SHP77 treated with DMSO at 0.1 percent for 48 hours (cell line): ENCODE measurements around the gene EXOSC1.
"Not testable (repeated sequence)": the region's sequence is repeated elsewhere in the genome, so short reads cannot be mapped to it uniquely, and the experiment has no call there.

Experiments used
- DNase-seq: peaks from one replicate; lab custom pipeline; 2025; lab: John Stamatoyannopoulos, UW

Gene EXOSC1

DNA sequence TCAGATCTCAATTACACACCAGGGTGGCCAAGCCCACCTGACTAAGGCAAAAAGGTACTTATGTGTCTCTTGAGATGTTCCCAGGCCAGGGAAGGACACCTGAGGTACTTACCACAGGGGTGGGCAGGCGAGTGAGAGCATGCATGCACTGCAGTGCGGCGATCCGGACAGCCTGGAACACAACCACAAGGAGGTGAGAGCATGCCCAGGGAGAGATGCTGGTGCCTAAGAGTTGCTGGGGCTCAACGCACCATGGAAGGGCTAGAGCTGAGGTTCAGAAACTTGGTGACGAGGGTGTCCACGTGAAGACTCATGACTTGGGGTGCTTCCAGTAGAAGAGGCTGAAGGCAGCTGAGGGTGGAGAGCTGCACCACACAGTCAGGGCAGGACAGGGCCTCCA, 13.3 kb upstream of the EXOSC1 start:
- DNase-seq, result no peak

DNA sequence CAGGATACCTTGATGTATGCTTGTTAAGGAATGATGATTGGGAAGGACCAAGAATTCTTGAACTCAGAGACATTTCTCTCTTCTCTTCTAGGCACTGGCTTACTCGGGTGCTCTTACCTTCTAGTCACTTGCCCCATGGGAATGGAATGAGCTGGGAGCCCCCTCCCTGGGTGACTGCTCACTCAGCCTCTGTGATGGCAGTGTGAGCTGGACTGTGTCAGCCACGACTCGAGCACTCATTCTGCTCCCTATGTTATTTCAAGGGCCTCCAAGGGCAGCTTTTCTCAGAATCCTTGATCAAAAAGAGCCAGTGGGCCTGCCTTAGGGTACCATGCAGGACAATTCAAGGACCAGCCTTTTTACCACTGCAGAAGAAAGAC, 10.9 kb upstream of the EXOSC1 start:
- no peak for DNase-seq

DNA sequence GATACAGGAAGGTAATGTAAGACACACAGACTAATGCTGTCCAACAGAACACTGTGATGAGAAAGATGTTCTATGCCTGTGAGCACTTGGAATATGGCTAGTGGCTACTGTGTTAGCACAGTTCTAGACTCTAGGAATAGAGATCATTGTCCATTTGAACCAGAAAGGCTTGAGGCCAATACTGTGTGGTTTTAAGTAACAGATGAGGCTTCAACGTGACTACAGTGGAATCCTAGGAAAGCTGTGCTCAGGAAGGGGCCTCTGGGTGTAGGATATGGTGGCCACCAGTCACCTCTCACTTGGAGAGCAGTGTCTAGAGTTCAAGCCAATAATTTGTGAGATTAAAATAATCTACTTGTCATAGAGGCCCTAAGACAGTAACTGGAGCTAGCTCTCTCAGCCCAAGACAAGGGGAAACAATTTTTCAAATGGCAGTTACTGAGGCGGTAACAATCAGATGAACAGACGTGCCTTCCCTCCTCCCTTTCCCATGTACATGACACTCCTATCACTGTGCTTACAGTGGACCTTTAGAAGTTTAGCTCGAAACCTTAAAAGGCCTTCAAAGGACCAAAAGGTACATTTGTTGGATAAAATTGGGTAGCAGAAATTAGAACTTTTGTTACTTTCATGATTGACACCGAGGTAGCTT, 10.4 kb upstream of the EXOSC1 start:
- DNase-seq, result no peak

DNA sequence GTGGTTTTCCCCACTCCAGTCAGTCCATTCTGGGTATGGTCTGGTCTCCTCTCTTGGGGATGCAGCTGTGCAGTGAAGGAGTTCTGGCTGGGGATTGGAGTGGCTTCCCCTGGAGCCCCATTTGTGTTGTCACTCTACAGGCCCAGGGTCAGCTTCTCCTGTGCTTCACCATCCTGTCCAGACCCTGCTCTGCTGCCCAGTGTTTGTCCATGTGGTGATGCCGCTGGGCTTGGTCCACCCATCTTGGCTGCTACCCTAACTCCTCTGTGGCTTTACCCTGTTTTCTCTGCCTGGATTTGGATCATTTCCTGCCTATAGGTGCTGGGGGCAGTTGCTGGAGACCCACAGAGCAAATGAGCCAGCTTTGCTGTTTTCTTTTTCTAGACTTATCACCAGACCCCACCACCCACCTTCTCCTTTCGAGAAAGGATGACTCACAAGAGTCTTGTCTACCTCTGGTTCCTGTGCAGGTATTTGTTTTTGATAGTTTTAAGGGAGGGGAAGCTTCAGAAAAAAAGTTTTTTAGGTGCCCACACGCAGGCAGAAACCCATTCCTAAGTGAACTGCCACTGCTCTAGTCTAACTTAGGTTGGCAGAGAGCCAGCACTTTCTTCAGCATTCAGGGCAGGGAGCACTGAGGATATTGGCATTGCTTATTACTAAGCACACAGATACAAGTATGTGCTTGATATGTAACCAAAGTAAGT, 8.7 kb upstream of the EXOSC1 start:
- no peak for DNase-seq

DNA sequence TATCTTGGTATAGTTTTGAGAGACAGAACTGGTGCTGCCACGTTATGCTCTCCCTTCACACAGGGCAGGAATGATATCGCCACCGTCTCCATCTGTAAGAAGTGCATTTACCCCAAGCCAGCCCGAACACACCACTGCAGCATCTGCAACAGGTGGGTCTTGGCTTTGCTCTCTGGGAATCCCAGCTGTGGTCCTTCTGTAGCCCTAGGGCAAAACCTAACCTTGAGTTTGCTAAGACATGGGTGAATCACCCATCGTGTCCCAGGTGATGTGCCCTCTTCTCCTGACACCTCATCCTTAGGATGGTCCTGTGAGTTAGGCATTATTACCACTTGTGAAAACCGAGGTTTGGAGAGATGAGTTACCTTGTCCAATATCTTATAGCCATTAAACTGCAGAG, 6.5 kb upstream of the EXOSC1 start:
- DNase-seq, result no peak

DNA sequence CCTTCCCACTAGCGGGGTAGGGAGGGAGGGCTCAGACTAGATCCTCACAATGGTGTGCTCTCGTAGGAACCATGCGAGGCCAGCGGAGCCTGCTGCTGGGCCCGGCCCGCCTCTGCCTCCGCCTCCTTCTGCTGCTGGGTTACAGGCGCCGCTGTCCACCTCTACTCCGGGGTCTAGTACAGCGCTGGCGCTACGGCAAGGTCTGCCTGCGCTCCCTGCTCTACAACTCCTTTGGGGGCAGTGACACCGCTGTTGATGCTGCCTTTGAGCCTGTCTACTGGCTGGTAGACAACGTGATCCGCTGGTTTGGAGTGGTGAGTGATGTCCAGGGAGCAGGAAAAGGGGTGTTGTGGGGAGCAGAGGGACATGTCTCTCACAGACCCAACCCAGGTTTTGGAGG, 5.8 kb upstream of the EXOSC1 start:
- DNase-seq, result no peak

DNA sequence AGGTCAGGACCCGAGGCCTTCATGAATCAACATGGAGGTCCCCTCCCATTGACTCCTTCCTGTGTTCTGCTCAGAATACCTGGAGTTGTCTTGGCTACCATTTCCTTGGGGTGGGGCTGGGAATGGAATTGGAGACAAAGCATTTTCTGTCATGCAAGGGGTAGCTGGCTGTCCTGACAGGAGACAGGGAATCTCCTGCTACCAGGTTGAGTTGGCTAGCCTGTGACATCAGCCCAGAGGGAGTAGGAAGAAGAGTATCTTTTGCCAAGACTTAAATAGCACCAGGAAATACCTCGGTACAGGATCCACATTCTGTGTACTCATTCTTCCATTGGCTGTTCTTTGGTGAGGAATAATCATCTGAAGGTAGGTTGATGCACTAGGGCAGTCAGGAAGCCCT, 5.0 kb upstream of the EXOSC1 start:
- DNase-seq, result no peak

DNA sequence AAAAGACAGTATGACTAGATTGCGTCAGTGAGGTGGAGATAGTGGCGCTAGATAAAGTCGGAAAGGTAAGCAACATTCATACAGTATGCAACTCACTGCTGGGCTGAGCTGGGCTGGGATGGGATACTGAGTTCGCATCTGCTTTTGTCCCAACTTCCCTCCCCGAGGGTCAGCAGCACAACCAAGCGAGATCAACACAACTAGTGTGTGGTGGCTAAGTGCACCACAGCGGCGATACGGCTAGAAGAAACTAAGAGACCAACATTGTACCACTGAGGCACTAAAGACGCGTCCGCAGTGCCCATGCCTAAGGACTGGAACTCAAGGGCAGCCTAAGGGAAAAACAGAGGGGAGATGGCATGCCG, 467 bp downstream of the EXOSC1 start:
- DNase-seq, result no peak

DNA sequence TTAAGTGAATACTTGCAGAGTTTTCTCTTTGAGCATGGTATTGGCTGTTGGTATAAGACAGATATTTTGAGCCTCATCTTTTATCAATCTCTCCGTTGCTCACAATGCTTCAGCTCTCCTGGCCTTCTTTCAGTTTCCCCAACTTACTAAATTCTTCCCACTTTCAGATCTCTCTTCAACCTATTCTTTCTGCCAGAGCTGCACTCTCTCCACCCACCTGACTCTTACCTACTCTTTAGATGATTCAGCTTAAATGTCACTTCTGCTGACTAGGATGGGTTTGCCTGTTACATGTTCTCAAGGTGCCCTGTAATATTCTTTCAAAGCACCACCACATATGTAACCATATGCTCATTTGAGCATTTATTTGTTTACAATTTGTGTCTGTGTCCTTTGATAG, 1.6 kb downstream of the EXOSC1 start:
- no peak for DNase-seq

DNA sequence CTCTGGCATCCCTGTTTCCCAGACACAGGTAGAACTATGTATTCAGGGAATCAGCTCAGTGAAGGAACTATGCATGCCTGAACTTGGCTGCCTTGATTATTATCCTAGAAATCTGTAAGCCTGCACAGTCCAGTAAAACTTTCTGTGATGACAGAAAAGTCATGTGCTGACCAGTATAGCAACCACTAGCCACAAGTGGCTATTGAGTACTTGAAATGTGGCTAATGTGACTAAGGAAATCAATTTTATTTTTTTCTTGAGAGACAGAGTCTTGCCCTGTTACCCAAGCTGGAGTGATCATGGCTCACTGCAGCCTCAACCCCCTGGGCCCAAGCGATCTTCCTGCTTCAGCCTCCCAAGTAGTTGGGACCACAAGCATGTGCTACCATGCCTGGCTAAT, 3.5 kb downstream of the EXOSC1 start:
- no peak for DNase-seq

DNA sequence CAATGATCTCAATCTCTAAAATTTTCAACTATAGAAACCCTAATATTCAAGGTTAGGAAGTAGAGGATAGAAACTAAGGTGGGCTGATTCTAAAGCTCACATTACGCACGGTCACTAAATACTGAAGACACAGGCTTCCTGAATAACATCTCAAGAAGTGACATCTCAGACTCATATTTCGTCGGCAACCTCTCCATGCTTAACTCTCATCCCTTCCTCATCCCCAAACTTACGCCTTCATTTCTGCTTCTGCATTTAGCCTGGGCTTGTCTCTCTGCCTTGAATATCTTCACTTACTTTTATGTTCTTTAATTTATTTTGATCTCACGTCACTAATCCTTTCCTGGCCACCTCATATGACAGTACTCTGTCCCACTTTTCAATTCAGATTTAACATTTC, 10.6 kb downstream of the EXOSC1 start:
- no peak for DNase-seq

DNA sequence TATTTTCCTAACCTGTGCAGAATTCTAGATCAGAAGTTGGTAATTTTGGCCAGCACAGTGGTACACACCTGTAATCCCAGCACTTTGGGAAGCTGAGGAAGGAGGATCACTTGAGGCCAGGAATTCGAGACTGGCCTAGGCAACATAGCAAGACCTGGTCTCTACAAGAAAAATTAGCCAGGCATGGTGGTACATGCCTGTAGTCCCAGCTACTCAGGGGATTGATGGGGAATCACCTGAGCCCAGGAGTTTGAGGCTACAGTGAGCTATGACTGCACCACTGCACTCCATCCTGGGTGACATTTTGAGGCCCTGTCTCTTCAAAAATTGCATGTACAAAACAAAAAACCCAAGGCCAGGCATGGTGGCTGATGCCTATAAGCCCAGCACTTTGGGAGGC, 11.2 kb downstream of the EXOSC1 start:
- no peak for DNase-seq

DNA sequence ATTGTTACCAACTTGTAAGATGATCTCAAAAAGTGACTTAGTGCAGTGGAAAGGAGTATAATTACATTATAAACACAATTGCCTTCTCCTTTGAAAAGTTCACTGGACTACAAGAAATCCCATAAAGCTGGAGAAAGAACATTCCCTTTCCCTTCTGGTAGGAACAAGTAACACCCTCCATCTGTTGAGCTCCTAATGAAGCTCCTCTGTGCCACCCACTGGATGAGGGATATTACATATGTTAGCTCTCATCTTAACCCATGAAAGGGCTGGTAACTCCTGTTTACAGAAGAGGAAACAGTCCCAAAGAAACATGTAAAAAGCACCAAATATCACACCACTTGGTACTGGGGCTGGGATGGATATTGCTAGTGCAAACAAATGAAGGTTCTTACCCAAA, 11.8 kb downstream of the EXOSC1 start:
- DNase-seq, result no peak

DNA sequence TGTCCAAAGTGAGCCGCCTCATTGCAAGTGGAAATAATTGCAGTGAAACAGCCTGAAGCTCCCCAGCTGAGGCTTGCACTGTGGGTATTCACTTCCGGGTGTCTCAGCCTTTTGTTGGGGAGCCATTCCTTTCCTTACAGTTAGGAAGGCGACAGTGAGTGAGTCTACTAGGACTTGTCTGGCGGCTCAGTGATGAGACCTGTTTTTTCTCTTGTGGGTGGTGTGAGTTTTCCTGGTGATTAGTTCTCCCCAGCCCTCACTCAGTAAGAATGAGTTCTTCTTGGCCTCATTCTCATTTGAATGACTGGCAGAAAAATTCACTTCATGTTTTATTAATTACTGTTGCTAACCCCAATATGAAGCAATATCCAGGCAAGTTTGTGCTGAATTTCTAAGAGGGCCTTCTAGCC, 17.2 kb downstream of the EXOSC1 start:
- no peak for DNase-seq

DNA sequence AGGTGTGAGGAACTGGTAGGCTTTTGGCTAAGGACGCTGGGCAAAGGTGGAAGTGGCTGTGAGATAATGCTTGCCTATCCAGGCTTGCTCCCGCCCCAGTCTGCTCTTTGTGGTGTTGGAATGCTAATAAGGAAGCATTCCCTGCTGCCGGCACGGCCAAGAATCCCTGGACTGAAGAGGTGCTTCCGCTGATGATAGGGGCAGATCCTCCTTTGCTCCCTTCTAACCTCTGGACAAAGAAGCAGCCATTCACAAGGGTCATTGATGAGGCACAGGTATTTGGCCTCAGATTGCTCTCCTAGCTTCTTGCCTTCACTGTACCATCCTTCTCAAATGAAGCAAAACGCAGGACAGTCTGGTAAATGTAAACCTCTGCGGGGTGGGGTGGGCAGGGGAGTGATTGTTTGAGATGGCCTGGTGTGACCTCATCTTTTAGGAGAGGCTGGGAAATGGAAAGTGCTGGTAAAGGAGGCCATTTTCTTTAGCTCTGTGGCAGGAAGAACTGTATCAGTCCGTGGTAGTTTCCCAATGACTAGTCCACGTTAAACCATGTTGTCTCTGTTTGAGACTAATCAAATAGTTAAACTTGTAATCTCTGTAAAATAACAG, 18.1 kb downstream of the EXOSC1 start:
- DNase-seq, result no peak

DNA sequence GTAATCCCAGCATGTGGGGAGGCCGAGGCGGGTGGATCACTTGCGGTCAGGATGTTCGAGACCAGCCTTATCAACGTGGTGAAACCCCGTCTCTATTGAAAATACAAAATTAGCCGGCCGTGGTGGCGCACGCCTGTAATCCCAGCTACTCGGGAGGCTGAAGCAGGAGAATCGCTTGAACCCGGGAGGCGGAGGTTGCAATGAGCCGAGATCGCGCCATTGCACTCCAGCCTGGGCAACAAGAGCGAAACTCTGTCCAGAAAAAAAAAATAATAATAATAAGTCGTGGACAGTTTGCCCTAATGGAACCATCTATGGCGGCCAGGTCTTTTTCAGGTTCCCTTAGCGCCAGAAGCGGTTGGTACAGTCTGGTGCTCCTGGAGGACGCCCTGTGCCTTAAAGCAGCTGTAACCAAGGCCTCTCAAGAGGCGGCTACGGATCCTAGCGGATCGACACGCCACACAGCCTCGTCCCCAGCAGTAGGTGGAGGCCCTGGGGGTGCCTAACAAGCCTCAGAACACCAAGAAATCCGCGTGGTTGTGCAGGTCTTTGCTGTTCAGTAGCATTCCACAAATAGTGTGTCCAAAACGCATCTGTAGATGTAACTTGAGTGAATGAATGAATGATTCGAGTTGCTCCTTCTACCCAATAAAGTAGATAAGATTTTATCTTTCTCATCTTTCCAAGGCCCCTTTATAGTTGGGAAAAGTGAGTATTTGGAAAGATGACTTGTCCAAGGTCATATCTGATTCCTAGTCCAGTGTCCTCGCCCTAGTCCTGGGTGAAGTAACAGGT, 18.8 kb downstream of the EXOSC1 start:
- no peak for DNase-seq

DNA sequence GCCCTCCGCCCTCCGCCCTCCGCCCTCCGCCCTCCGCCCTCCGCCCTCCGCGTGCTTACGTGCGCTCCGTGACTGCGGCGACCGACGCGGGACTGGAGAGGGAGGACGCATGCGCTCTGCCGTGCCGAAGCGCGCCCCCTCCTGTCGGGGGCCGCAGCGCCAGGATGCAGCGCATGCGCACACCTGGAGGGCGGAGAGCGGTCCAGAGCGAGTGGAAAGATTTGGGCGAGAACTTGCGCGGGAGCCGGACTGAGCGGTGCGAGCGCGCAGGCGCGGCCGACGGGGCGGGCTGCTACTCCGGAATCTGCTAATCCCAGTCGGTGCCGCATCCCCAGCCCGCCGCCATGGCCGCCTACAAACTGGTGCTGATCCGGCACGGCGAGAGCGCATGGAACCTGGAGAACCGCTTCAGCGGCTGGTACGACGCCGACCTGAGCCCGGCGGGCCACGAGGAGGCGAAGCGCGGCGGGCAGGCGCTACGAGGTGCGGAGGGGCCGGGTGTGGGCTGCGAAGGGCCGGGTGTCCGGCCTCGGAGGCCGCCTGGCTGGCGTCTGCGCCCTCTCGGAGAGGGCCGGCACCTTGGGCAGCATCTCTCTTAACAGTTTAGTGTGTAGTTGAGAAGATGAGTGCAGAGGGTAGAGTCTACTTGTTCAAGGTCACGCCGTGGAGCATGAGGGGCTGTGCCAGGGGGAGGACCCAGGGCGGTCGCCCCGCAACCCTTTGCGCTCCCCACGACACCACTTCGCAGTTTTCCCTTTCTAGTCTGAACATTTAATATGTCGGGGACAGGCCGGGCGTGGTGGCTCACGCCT, 19.6 kb downstream of the EXOSC1 start, which contains the start of gene PGAM1:
PGAM1 (plus strand) TSS at position 228 of the 812 bp plus-strand sequence; CDS start at position 345, 117 bp downstream.
- peak; percentile 88 for DNase-seq

DNA sequence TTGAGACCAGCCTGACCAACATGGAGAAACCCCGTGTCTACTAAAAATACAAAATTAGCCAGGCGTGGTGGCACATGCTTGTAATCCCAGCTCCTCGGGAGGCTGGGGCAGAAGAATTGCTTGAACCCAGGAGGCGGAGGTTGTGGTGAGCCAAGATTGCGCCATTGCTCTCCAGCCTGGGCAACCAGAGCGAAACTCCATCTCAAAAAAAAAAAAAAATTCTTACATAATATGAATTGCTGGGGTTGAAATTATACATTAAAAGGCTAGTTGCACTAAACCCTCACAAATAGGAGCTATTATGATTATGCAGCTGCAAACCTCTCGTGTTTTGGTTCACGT, 22.1 kb downstream of the EXOSC1 start:
- not testable (repeated sequence) for DNase-seq

DNA sequence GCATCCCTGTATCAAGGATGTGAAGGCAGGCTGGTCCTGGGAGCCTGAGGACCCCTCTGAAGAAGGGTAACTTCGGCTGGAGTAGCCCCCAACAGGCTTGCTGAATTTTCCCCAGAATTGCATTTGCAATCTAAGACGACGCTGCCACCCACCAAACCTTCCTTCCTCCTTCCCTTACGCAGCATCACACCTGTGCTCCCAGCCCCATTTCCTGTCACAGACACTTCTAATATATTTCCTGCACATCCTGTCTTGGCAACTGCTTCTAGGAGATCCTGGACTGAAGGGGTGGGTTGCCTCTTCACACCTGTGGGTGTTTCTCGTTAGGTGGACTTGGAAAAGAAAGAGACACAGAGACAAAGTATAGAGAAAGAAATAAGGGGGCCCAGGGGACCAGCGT, 29.2 kb downstream of the EXOSC1 start:
- DNase-seq, result no peak

DNA sequence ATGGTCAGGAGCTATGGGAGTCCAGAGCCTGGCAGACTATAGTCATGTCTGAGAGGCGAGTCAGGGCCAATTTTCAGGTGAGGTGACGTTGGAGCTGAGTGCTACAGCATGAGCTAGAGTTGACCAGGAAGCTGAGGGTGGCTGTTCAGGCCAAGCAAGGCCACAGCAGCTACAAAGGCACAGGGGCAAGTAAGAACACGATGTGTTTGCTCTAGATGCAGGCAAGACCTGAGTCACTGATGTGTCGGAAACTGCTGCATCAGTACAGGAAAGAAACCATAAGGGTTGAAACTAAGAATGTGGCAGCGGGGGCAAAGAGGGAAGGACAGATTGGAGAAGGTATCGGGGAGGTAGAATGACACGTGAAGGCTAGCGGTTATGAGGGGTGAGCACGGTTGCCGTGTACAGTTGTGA, 32.9 kb downstream of the EXOSC1 start:
- no peak for DNase-seq

DNA sequence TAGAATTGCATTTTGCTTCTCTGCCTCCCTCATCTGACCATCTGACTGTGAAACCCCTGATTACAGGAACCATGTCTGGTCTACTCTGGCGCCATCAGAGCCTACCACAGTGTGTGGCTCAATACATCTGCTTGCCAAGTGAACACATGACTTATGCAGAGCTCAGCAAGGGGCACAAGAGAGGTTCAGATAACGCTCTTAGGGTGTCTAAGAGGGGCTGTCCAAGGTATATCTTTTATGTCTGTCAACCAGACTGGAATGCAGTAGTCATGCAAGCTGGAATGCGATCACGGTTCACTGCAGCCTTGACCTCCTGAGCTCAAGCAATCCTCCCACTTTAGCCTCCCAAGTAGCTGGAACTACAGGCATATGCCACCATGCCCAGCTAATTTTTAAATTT, 34.4 kb downstream of the EXOSC1 start:
- no peak for DNase-seq

DNA sequence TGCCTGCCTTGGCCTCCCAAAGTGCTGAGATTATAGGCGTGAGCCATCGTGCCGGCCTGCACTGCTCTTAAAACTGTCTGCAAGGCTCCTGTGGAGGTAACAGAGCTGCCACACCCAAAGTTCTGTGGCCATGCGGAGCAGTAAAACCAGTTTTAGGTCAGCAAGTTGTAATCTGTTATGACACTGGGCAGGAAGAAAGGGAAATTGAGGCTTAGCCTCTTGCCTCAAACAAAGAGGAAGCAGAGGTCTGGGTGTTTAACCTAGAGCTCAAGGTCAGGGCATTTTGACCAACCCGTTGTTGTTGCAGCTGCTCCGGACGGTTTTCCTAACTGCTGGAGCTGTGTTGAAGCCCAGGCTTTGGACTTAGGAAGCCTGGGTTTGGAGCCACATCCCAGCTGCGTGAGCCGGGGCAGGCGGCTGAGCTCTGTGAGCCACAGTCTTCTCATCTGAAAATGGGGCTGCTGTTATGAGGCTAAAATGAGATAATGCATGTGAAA, 37.3 kb downstream of the EXOSC1 start:
- DNase-seq, result no peak
